H1 (cell line): Measurements from ENCODE around the gene KRTAP17-1. TPM values are rescaled to one million over a fixed set of nuclear protein-coding genes. Genes with fewer than 3 reads are reported as not detected.

Experiments
- EP300 ChIP-seq, 2 experiments: IDR thresholded peaks; 1 replicate in 1 of 2; 2 replicates in 1 of 2; pipeline ENCODE4 v1.6.1; 2011 to 2012; ENCODE audit warnings: low read depth in 2 of 2, low read length in 2 of 2, mild to moderate bottlenecking in 2 of 2, borderline replicate concordance in 1 of 2, inconsistent platforms in 1 of 2, moderate library complexity in 1 of 2
- HDAC2 ChIP-seq, 2 experiments: fragments of 300-600 bp in 1 of 2; sonication (generic) in 1 of 2; IDR thresholded peaks; 2 replicates each; pipeline ENCODE4 v1.6.1; 2011 to 2012; ENCODE audit warnings: low read depth in 2 of 2, low read length in 2 of 2, mild to moderate bottlenecking in 2 of 2, moderate library complexity in 2 of 2, borderline replicate concordance in 1 of 2, inconsistent platforms in 1 of 2
- RNF2 ChIP-seq: fragments of 200-900, 300-1000 bp; sonication (generic); IDR thresholded peaks from 2 replicates; pipeline ENCODE4 v1.7.1; 2016; ENCODE audit warnings: borderline replicate concordance, low read depth, mild to moderate bottlenecking, antibody characterized with exemption, low read length; ENCODE audit not compliant: poor library complexity, severe bottlenecking; ENCODE audit errors: missing control alignments
- SIRT6 ChIP-seq: IDR thresholded peaks from one replicate; pipeline ENCODE4 v1.7.1; 2012; ENCODE audit warnings: low read length, inconsistent platforms
- SP2 ChIP-seq: IDR thresholded peaks from 2 replicates; pipeline ENCODE4 v1.6.1; 2012; ENCODE audit warnings: mild to moderate bottlenecking, low read length, inconsistent platforms
- TAF1 ChIP-seq: IDR thresholded peaks from 2 replicates; pipeline ENCODE4 v1.6.1; 2011; ENCODE audit warnings: mild to moderate bottlenecking, low read depth, low read length
- polyA plus RNA-seq, 7 experiments: library from polyadenylated mRNA; depleted of rRNA in 3 of 7; stranded (reverse) in 5 of 7; unstranded in 2 of 7; fragments of >200 nt in 5 of 7; fragments of 200-250 nt in 2 of 7; gene quantifications; 1 replicate in 5 of 7; 2 replicates in 1 of 7; 4 replicates in 1 of 7; pipeline versions ENCODE4 v1.2.1 to v1.2.3, GENCODE V29; 2011 to 2013; ENCODE audit warnings: missing spikeins in 2 of 7, mixed read lengths in 2 of 7
- total RNA-seq: library from RNA; stranded (reverse); fragmentation: NEBNext Ultra II Directional; extraction: Animal tissue kit (Norgen Biotek cat#: 25700); gene quantifications from 2 replicates; pipeline ENCODE4 v1.2.1, GENCODE V29; 2021

KRTAP17-1 gene
- total and polyA plus RNA-seq, 2 of the 8 experiments (the other 6 are each of a cell fraction or from before 2014, with no cell fraction given) = not detected

DNA sequence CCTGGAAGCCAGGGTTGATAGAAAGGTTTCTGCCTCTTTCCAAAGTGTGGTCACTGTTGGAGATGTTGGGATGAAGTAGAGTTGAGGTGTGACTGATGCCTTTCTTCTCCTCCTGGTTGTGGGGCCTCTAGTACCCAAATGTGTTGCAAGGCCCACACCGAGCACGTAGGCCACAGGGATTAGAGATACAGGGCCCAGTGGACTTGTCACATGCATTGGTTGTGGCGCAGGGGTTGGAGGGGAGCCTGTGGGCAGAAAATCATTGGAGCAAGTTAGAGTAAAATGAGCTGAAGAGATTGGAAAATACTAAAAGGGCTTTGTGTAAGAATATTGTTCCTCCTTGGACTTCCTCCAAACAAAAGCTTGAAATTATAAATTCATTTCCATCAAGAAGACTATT is 30.5 kb upstream of the KRTAP17-1 start (continued):
- no peak for TF ChIP-seq RNF2
- TF ChIP-seq HDAC2 (IDR thresholded peaks at IDR 0.05; ENCODE audit: borderline replicate concordance in 1 of 2, low read depth in 2 of 2, low read length in 2 of 2) = no peak
- TF ChIP-seq SIRT6 = no peak
- TF ChIP-seq TAF1 = no peak
- TF ChIP-seq EP300 (IDR thresholded peaks at IDR 0.05; ENCODE audit: borderline replicate concordance in 1 of 2, low read depth in 2 of 2, low read length in 2 of 2) = no peak
- no peak for TF ChIP-seq SP2
